H1 (cell line): ENCODE data around the gene TSPOAP1. TPM values are rescaled to one million over a fixed set of nuclear protein-coding genes. Genes with fewer than 3 reads are reported as not detected.

Experiments
- CTCF ChIA-PET: fragments of 300-600 bp; sonication (Branson Sonifier 250); formaldehyde crosslinking; loops from one replicate; lab custom pipeline; 2021; ENCODE audit not compliant: partially characterized antibody; lab: Charles Lee
- POLR2A ChIA-PET: fragments of 300-600 bp; sonication (Branson Sonifier 250); formaldehyde crosslinking; loops from one replicate; lab custom pipeline; 2021; ENCODE audit warnings: inconsistent platforms; ENCODE audit not compliant: partially characterized antibody; lab: Charles Lee
- DNase-seq, 2 experiments: peaks; one replicate each; pipeline versions ENCODE4 v3.0.0 to v3.0.0-alpha.2; 2010 to 2022; ENCODE audit warnings: low spot score in 2 of 2, low read depth in 1 of 2, mixed read lengths in 1 of 2
- FAIRE-seq: peaks from 2 replicates; lab custom pipeline; 2011; peaks lifted over from hg19 to GRCh38; lab: Jason Lieb, UNC
- H2AFZ ChIP-seq: 2 replicates; pipeline ENCODE4 v1.8.1; 2012; ENCODE audit warnings: low read length, inconsistent platforms
- H2AK5ac ChIP-seq: 2 replicates; pipeline ENCODE4 v1.6.1; 2013; ENCODE audit warnings: low read depth, low read length
- H2BK120ac ChIP-seq: replicated peaks from 2 replicates; pipeline ENCODE3; 2013; ENCODE audit warnings: low read depth, low read length, inconsistent platforms
- H2BK12ac ChIP-seq: 2 replicates; pipeline ENCODE4 v1.6.1; 2013; ENCODE audit warnings: low read depth, low read length
- H2BK15ac ChIP-seq: 2 replicates; pipeline ENCODE4 v1.6.1; 2013; ENCODE audit warnings: low read length
- H2BK20ac ChIP-seq: 2 replicates; pipeline ENCODE4 v1.6.1; 2013; ENCODE audit warnings: low read length
- H2BK5ac ChIP-seq: 2 replicates; pipeline ENCODE4 v1.6.1; 2013; ENCODE audit warnings: low read depth, low read length
- H3K14ac ChIP-seq: 2 replicates; pipeline ENCODE4 v1.6.1; 2013; ENCODE audit warnings: inconsistent platforms; ENCODE audit not compliant: insufficient read length
- H3K18ac ChIP-seq: 2 replicates; pipeline ENCODE4 v1.6.1; 2013; ENCODE audit warnings: low read length; ENCODE audit errors: extremely low read depth
- H3K23ac ChIP-seq: 2 replicates; pipeline ENCODE4 v1.6.1; 2013; ENCODE audit warnings: inconsistent platforms; ENCODE audit not compliant: insufficient read length
- H3K23me2 ChIP-seq: 2 replicates; pipeline ENCODE4 v1.6.1; 2013; ENCODE audit warnings: low read depth, low read length
- H3K27ac ChIP-seq: 2 replicates; pipeline ENCODE4 v1.6.1; 2011; ENCODE audit warnings: low read depth, low read length, inconsistent platforms
- H3K27me3 ChIP-seq, 4 experiments: replicated peaks in 1 of 4; 1 replicate in 1 of 4; 2 replicates in 3 of 4; pipeline versions ENCODE4 v1.6.1 to v1.8.1; 2011 to 2013; ENCODE audit warnings: low read length in 3 of 4, mild to moderate bottlenecking in 3 of 4, inconsistent platforms in 2 of 4, mixed read lengths in 2 of 4, moderate library complexity in 1 of 4; ENCODE audit not compliant: control insufficient read depth in 3 of 4, insufficient read depth in 3 of 4; ENCODE audit errors: extremely low read depth in 1 of 4
- H3K36me3 ChIP-seq, 4 experiments: 2 replicates each; pipeline versions ENCODE4 v1.6.1 to v1.8.1; 2011 to 2013; ENCODE audit warnings: mild to moderate bottlenecking in 4 of 4, low read length in 3 of 4, moderate library complexity in 2 of 4, control low read depth in 1 of 4, inconsistent platforms in 1 of 4; ENCODE audit not compliant: insufficient read depth in 4 of 4, control insufficient read depth in 2 of 4
- H3K4ac ChIP-seq: replicated peaks from 2 replicates; pipeline ENCODE3; 2013; ENCODE audit warnings: low read length, low read depth, mixed read lengths, inconsistent platforms; ENCODE audit not compliant: insufficient read length
- H3K4me1 ChIP-seq, 4 experiments: replicated peaks in 1 of 4; 1 replicate in 1 of 4; 2 replicates in 3 of 4; pipeline versions ENCODE4 v1.6.1 to v1.8.1; 2011 to 2013; ENCODE audit warnings: low read length in 3 of 4, inconsistent platforms in 2 of 4, mixed read lengths in 1 of 4; ENCODE audit not compliant: insufficient read depth in 4 of 4, control insufficient read depth in 3 of 4
- H3K4me2 ChIP-seq, 2 experiments: 2 replicates each; pipeline versions ENCODE4 v1.6.1 to v1.8.1; 2011 to 2013; ENCODE audit warnings: low read depth in 2 of 2, low read length in 2 of 2, control low read depth in 1 of 2, inconsistent platforms in 1 of 2, mild to moderate bottlenecking in 1 of 2; ENCODE audit not compliant: insufficient read depth in 1 of 2
- H3K4me3 ChIP-seq, 4 experiments: fragments of 200-600, 300-600 bp in 1 of 4; sonication (generic), shearing (Covaris generic), sonication (Bioruptor Twin) in 1 of 4; 2 replicates each; pipeline versions ENCODE4 v1.5.1 to v1.8.1; 2011 to 2016; ENCODE audit warnings: low read length in 4 of 4, low read depth in 3 of 4, control low read depth in 2 of 4, inconsistent platforms in 2 of 4, mild to moderate bottlenecking in 2 of 4, mixed read lengths in 1 of 4, moderate library complexity in 1 of 4; ENCODE audit not compliant: insufficient read depth in 2 of 4; ENCODE audit errors: extremely low read depth in 1 of 4
- H3K56ac ChIP-seq: replicated peaks from 2 replicates; pipeline ENCODE3; 2013; ENCODE audit warnings: low read depth, mild to moderate bottlenecking, mixed read lengths, low read length, inconsistent platforms; ENCODE audit not compliant: insufficient read length
- H3K79me1 ChIP-seq: 2 replicates; pipeline ENCODE4 v1.6.1; 2013; ENCODE audit warnings: low read depth, low read length, control low read depth
- H3K79me2 ChIP-seq, 2 experiments: 2 replicates each; pipeline versions ENCODE4 v1.6.1 to v1.8.1; 2012 to 2013; ENCODE audit warnings: low read length in 2 of 2, mild to moderate bottlenecking in 2 of 2, inconsistent platforms in 1 of 2; ENCODE audit not compliant: insufficient read depth in 2 of 2, control insufficient read depth in 1 of 2
- H3K9ac ChIP-seq, 4 experiments: replicated peaks in 1 of 4; 1 replicate in 1 of 4; 2 replicates in 3 of 4; pipeline versions ENCODE4 v1.6.1 to v1.8.1; 2011 to 2013; ENCODE audit warnings: low read depth in 3 of 4, low read length in 3 of 4, control low read depth in 2 of 4, mild to moderate bottlenecking in 2 of 4, moderate library complexity in 2 of 4, inconsistent platforms in 1 of 4; ENCODE audit errors: extremely low read depth in 1 of 4
- H3K9me3 ChIP-seq, 2 experiments: 2 replicates each; pipeline versions ENCODE4 v1.6.1 to v1.8.1; 2012 to 2013; ENCODE audit warnings: mild to moderate bottlenecking in 2 of 2, moderate library complexity in 2 of 2, control low read depth in 1 of 2, inconsistent platforms in 1 of 2, low read depth in 1 of 2, low read length in 1 of 2, mixed read lengths in 1 of 2; ENCODE audit not compliant: insufficient read depth in 2 of 2
- H4K20me1 ChIP-seq, 2 experiments: replicated peaks in 1 of 2; 2 replicates each; pipeline versions ENCODE3 to v1.8.1; 2011 to 2013; ENCODE audit warnings: inconsistent platforms in 2 of 2, low read length in 2 of 2, mild to moderate bottlenecking in 1 of 2; ENCODE audit not compliant: insufficient read depth in 2 of 2, control insufficient read depth in 1 of 2
- H4K5ac ChIP-seq: 2 replicates; pipeline ENCODE4 v1.6.1; 2013; ENCODE audit warnings: low read length, low read depth, mixed read lengths, inconsistent platforms; ENCODE audit not compliant: insufficient read length
- H4K8ac ChIP-seq: 2 replicates; pipeline ENCODE4 v1.8.0; 2013; ENCODE audit warnings: mild to moderate bottlenecking, moderate library complexity, low read length, inconsistent platforms; ENCODE audit not compliant: insufficient read depth; ENCODE audit errors: extremely low read depth
- H4K91ac ChIP-seq: replicated peaks from 2 replicates; pipeline ENCODE3; 2013; ENCODE audit warnings: low read length, mixed read lengths, inconsistent platforms; ENCODE audit not compliant: insufficient read length
- CEBPB ChIP-seq: IDR thresholded peaks from 2 replicates; pipeline ENCODE4 v1.6.1; 2012; ENCODE audit warnings: low read depth, low read length
- EGR1 ChIP-seq: IDR thresholded peaks from 2 replicates; pipeline ENCODE4 v1.6.1; 2011; ENCODE audit warnings: low read depth, low read length, borderline replicate concordance
- EZH2 ChIP-seq: fragments of 200-600 bp; sonication (generic); IDR thresholded peaks from 2 replicates; pipeline ENCODE4 v1.7.1; 2012; ENCODE audit warnings: low read depth, mild to moderate bottlenecking, moderate library complexity, low read length, inconsistent platforms; ENCODE audit not compliant: severe bottlenecking
- HDAC2 ChIP-seq, 2 experiments: fragments of 300-600 bp in 1 of 2; sonication (generic) in 1 of 2; IDR thresholded peaks; 2 replicates each; pipeline ENCODE4 v1.6.1; 2011 to 2012; ENCODE audit warnings: low read depth in 2 of 2, low read length in 2 of 2, mild to moderate bottlenecking in 2 of 2, moderate library complexity in 2 of 2, borderline replicate concordance in 1 of 2, inconsistent platforms in 1 of 2
- RAD21 ChIP-seq, 2 experiments: IDR thresholded peaks in 1 of 2; conservative IDR thresholded peaks in 1 of 2; 2 replicates each; pipeline ENCODE4 v1.6.1; 2011; ENCODE audit warnings: low read depth in 2 of 2, low read length in 2 of 2, improper control_type of control experiment in 1 of 2, inconsistent platforms in 1 of 2, mild to moderate bottlenecking in 1 of 2, moderate library complexity in 1 of 2
- TBP ChIP-seq: IDR thresholded peaks from 2 replicates; pipeline ENCODE4 v1.6.1; 2011; ENCODE audit warnings: low read depth, low read length, improper control_type of control experiment
- WGBS, 2 experiments: shearing (Covaris generic) in 1 of 2; methylation state at CpG; one replicate each; pipeline versions ENCODE4 v1.1.6 to v1.1.7; 2013 to 2015; ENCODE audit warnings: low lambda C conversion rate in 2 of 2, mixed read lengths in 2 of 2, inconsistent platforms in 1 of 2, low coverage in 1 of 2, missing lambda C conversion rate in 1 of 2; ENCODE audit not compliant: insufficient replicate concordance in 2 of 2, insufficient coverage in 1 of 2, insufficient read length in 1 of 2; ENCODE audit errors: extremely low coverage in 1 of 2, missing lambda C conversion rate in 1 of 2; 5-methylcytosine and 5-hydroxymethylcytosine counted together
- polyA plus RNA-seq, 7 experiments: library from polyadenylated mRNA; depleted of rRNA in 3 of 7; stranded (reverse) in 5 of 7; unstranded in 2 of 7; fragments of >200 nt in 5 of 7; fragments of 200-250 nt in 2 of 7; gene quantifications; 1 replicate in 5 of 7; 2 replicates in 1 of 7; 4 replicates in 1 of 7; pipeline versions ENCODE4 v1.2.1 to v1.2.3, GENCODE V29; 2011 to 2013; ENCODE audit warnings: missing spikeins in 2 of 7, mixed read lengths in 2 of 7
- total RNA-seq: library from RNA; stranded (reverse); fragmentation: NEBNext Ultra II Directional; extraction: Animal tissue kit (Norgen Biotek cat#: 25700); gene quantifications from 2 replicates; pipeline ENCODE4 v1.2.1, GENCODE V29; 2021

The TSPOAP1 gene
- total and polyA plus RNA-seq, 2 of the 8 experiments (the other 6 are each of a cell fraction or from before 2014, with no cell fraction given), result 7.6 to 9.2 TPM

- Histone ChIP-seq H3K4me3 (no peak overlapping the region), H2BK15ac (0 out of 2 replicates have a peak overlapping the region, but pooled peaks have one; percentile 8), H3K4me2 (no peak overlapping the region), H3K18ac (no peak overlapping the region), H4K8ac (no peak overlapping the region), H3K4me1 (0 out of 7 replicates have a peak, but pooled peaks cover 0 to 1% (median 0%) of the 10 kb centered on the region in 4 experiments), H4K91ac (no peak overlapping the region), H2AK5ac (no peak overlapping the region), H3K56ac (no peak overlapping the region), H3K27me3 (no peaks in the 10 kb centered on the region), H2AFZ (no peak overlapping the region), H2BK12ac (no peak overlapping the region), H4K5ac (no peak overlapping the region), H3K23me2 (no peaks in the 10 kb centered on the region; the same call in 1 of the 2 replicates), H3K14ac (no peak overlapping the region), H3K36me3 (no peaks in the 10 kb centered on the region; a peak in 1 of 8 replicates), H3K27ac (no peak overlapping the region), H4K20me1 (no peaks in the 10 kb centered on the region), H3K9me3 (no peaks in the 10 kb centered on the region), H3K79me1 (no peaks in the 10 kb centered on the region), H2BK120ac (no peak overlapping the region), H3K9ac (no peak overlapping the region; a peak in 1 of 7 replicates), H2BK20ac (0 out of 2 replicates have a peak overlapping the region, but pooled peaks have one; percentile 61), H2BK5ac (no peak overlapping the region), H3K23ac (no peak overlapping the region), H3K79me2 (no peaks in the 10 kb centered on the region), H3K4ac (no peak overlapping the region)
- CTCF ChIA-PET, result interaction anchor here (1.4 to 3.2 kb wide), 5 partner anchors 7 to 66 kb away, joined by 4 to 12 read pairs (median 10); partner anchors contain the start of gene RNF43
- no peak for DNase-seq
- POLR2A ChIA-PET, result interaction anchor here (1.3 kb wide), 1 partner anchor 9 kb away, joined by 3 read pairs; no protein-coding TSS in a partner anchor
- no peak for TF ChIP-seq CEBPB
- TF ChIP-seq RAD21 (IDR thresholded peaks at IDR 0.05 in 1 of 2, conservative IDR thresholded peaks at IDR 0.05 in 1 of 2; ENCODE audit: low read depth in 2 of 2, low read length in 2 of 2), result no peak
- TF ChIP-seq EZH2, result no peak
- TF ChIP-seq TBP, result no peak
- no peak for TF ChIP-seq HDAC2 (IDR thresholded peaks at IDR 0.05; ENCODE audit: borderline replicate concordance in 1 of 2, low read depth in 2 of 2, low read length in 2 of 2)
- no peak for TF ChIP-seq EGR1
- FAIRE-seq, result no peak
- WGBS, 2 experiments, result 83% methylated on average over 9 of the region's 9 CpGs; no CpG with 5 or more reads in 1 of the 2 experiments
These were observed 42.1 kb upstream of the TSPOAP1 start for GRCh38 chr17:58370716-58371115.
